AG09319 (cell line): ENCODE measurements around the gene SDE2.
A peak's percentile ranks its signal among the peaks of the same experiment; 100 is the strongest.

ENCODE experiments used
- DNase-seq: peaks from one replicate; pipeline ENCODE4 v3.0.0-alpha.2; 2010; ENCODE audit warnings: low read depth; ENCODE audit errors: extremely low read depth
- CTCF ChIP-seq: IDR thresholded peaks from 2 replicates; pipeline ENCODE4 v1.5.1; 2011; ENCODE audit warnings: low read depth, mild to moderate bottlenecking, inconsistent platforms, low read length, moderate library complexity

SDE2 gene

DNA sequence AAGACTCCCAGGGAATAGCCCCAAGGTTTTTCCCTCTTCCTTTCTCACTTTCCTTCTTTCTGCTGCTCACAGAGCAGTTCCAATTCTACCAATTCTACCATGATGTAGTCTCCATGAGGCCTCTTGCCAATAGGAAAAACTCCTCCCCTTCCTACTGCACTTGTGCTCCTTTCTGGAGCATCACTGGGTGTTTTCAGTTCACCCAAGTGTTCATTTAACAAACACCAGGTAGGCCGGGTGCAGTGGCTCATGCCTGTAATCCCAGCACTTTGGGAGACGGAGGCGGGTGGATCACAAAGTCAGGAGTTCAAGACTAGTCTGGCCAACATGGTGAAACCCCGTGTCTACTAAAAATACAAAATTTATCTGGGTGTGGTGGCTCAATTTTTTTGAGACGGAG, 36.8 kb upstream of the SDE2 start:
- no peak for TF ChIP-seq CTCF
- DNase-seq, result no peak

DNA sequence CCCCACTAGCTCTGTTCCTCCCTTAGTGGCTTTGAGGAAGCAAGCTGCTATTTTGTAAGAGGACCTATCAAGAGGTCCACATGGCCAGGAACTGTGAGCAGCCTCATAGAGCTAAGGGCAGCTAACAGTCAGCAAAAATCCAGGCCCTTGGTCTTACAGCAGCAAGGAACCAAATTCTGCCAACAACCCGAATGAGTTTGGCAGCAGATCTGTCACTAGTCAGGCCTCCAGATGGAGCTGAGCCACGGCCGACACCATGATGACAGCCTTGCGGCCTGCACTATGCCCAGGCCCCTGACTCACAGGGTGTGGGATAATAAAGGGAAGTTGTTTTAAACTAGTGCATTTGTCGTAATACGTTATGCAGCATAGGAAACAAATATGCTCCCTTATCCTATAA, 35.3 kb upstream of the SDE2 start:
- DNase-seq, result peak; percentile 91
- no peak for TF ChIP-seq CTCF

DNA sequence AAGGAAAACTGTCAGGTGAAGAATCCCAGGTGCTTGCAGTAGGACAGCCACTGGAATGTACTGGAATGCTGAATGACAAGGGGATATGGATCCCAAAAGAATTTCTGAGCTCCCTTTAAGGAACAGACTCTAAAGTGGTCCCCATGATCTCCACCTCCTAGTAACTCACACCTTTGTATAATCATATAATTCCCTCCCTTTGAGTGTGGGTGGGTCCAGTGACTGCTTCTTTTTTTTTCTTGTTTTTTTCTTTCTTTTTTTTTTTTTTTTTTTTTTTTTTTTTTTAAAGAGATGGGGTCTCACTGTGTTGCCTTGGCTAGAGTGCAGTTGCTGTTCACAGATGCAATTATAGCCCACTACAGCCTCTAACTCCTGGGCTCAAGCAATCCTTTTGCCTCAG, 34.8 kb upstream of the SDE2 start:
- TF ChIP-seq CTCF, result no peak
- no peak for DNase-seq

DNA sequence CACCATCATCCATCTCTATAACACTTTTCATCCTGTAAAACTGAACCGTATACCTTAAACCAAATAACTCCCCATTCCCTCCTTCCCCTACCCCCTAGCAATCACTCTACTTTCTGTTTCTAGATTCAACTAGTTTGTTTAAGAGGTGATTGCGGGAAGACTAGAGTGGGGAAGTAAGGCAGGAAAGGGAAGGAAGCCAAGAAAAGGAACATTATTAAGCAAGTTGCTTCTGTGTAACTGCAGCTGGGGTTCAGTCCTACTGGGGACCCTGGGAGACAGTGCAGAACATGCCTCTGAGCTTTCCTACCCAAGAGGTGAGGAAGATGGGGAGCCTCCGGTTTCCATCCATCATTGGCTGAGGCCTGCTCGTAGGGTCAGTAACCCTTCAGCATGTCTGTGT, 34.4 kb upstream of the SDE2 start:
- no peak for DNase-seq
- no peak for TF ChIP-seq CTCF

GRCh38 chr1:226029568-226030225, 30.6 kb upstream of the SDE2 start:
- DNase-seq, result no peak
- TF ChIP-seq CTCF, result no peak

- DNase-seq, result no peak
- TF ChIP-seq CTCF, result no peak
Measured at GRCh38 chr1:226029093-226029496, 30.0 kb upstream of the SDE2 start.

- DNase-seq, result no peak
- TF ChIP-seq CTCF, result no peak
Measured at GRCh38 chr1:226027538-226028217, 28.5 kb upstream of the SDE2 start.
